KOPT-K1 (cell line): ENCODE results near the gene OTX1.
"Not testable (repeated sequence)": the region's sequence is repeated elsewhere in the genome, so short reads cannot be mapped to it uniquely, and the experiment has no call there.

ENCODE experiments used
- H3K27ac ChIP-seq: fragments of 200-600 bp; sonication (generic); 2 replicates; pipeline ENCODE4 v1.5.1; 2016; ENCODE audit warnings: antibody characterized with exemption, mild to moderate bottlenecking, low read depth, low read length; ENCODE audit not compliant: poor library complexity, severe bottlenecking
- H3K36me3 ChIP-seq: fragments of 200-600 bp; sonication (generic); 2 replicates; pipeline ENCODE4 v1.5.1; 2017; ENCODE audit warnings: antibody characterized with exemption, mild to moderate bottlenecking, low read length, moderate library complexity; ENCODE audit not compliant: insufficient read depth
- H3K9me3 ChIP-seq: fragments of 200-600 bp; sonication (generic); 2 replicates; pipeline ENCODE4 v1.5.1; 2017; ENCODE audit warnings: antibody characterized with exemption, low read length, mild to moderate bottlenecking; ENCODE audit not compliant: insufficient read depth, poor library complexity, severe bottlenecking

Gene OTX1

DNA sequence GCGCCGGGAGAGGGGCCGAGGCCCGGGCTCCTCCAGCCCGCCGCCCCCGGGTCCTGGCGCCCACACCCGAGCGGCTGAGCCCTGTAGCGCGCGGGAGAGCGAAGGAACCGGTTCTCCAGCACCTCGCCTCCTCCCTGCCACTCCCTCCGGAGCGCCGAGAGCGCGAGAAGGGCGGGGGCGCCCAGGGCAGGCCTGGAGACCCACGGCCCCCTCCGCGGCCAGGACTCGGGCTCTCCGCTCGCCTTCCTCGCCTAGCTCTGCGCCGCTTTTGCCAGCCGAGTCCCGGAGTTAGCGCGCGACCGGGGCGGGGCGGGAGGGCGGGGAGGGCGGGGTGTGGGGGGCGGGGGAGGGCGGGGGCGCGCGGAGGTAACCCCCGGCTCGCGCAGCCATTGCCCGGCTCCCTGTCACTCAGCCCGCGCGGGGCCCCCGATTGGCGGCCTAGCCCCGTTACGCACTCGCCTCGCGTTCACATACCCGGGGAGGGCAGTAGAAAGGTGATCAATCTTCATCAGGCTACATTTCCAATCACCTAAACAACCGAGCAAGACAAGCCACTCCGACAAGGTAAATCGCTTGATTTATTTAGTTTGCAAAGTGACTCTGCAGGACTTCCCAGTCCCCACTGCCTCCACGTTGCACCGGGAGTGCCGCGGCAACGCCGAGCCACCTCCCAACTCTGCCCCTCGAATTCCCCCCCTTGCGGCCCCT is at the start of gene OTX1:
Gene OTX1, plus strand, starts transcription at position 497 of the 708 bp plus-strand sequence. CDS start 2,161 bp downstream, outside the sequence.
- Histone ChIP-seq H3K36me3 (peaks cover 14% of the 10 kb centered on the region; the same call in 1 of the 2 replicates), H3K27ac (peak within 1 kb of the TSS; percentile 63), H3K9me3 (peaks cover 7% of the 10 kb centered on the region)

DNA sequence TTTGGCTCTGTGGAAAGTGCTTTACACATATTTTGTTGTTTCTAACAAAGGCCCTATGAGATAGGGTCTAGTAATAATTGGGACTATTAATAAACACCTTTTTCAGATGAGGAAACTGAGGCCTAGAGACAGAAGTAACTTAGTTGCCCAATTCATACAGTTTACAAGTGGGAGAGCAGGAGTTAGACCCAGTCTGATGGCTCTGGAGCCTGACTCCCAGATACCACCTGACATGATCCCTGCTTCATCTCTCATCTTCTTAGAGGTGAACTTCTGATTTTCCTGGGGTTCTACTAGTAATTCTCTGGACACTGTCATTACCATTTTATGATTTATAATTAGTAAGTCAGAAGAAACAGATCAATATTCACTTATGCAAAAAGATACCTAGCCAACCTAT is 49.1 kb upstream of the OTX1 start:
- H3K27ac ChIP-seq = no peak overlapping the region
- H3K9me3 ChIP-seq = no peaks in the 10 kb centered on the region
- peaks cover 10% of the 10 kb centered on the region; the same call in 1 of the 2 replicates for H3K36me3 ChIP-seq

DNA sequence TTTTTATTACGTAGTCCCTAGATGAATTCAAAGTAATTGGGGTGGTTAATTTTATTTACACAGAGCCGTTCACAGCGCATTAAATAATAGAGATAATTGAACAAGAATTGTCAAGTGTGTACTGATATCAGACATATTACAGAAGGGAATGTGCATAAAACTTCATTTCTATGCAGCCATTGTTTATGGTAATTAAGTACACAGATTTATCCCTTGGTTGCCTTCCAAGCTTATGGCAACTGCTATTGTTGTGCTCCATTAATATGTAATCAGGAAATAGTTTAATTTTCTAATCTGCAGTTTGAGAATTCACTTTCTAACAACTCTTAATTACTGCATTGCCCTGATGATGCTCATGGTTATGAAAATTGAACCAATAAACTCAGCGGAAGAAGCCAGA is 47.3 kb upstream of the OTX1 start:
- Histone ChIP-seq H3K36me3 (0 out of 2 replicates have a peak, but pooled peaks cover 4% of the 10 kb centered on the region), H3K27ac (no peak overlapping the region), H3K9me3 (no peaks in the 10 kb centered on the region)

- Histone ChIP-seq H3K36me3 (no peaks in the 10 kb centered on the region), H3K27ac (no peak overlapping the region), H3K9me3 (no peaks in the 10 kb centered on the region)
Measured at GRCh38 chr2:63007813-63008458, 42.7 kb upstream of the OTX1 start.

DNA sequence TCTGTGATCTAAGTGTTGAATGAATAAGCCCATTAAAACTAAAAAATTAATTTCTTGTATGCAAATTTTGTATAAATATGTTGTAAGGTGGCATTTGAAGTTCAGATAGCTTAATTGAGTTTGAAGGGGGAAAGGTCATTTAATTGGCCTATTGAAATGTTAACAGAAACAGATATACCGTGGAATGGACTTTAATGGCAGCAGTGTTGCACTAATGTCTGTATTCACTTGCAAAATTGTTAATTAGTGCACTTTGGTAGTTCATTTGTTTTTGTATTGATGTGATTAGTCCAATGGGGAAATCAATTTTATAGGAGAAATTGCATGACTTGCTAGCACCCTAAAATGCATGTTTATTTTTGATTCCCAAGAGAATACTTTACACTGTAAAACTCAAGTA is 41.8 kb upstream of the OTX1 start:
- no peaks in the 10 kb centered on the region for H3K36me3 ChIP-seq
- no peak overlapping the region for H3K27ac ChIP-seq
- no peaks in the 10 kb centered on the region for H3K9me3 ChIP-seq

GRCh38 chr2:63009490-63009889 is 41.1 kb upstream of the OTX1 start:
- Histone ChIP-seq H3K9me3 (no peaks in the 10 kb centered on the region), H3K27ac (no peak overlapping the region), H3K36me3 (no peaks in the 10 kb centered on the region)

DNA sequence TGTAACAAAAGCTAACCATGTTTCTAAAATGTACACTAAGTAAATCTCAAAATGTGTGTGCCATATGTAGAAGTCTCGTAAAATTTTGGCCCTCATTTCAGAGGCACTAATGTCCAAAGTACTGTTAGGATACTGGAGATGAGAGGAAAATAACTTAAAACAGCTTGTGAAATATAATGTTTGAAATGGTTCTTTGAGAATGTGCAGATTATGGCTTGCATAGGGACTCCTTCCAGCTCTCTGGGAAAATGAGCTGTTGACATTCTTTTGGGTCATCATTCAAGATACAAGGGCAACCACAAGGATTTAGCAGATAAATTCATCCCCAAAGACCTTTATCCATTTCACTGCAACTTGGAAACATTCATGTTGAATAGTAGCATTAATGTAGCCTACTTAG is 38.1 kb upstream of the OTX1 start:
- no peak overlapping the region for H3K27ac ChIP-seq
- H3K36me3 ChIP-seq = no peaks in the 10 kb centered on the region
- H3K9me3 ChIP-seq = no peaks in the 10 kb centered on the region

DNA sequence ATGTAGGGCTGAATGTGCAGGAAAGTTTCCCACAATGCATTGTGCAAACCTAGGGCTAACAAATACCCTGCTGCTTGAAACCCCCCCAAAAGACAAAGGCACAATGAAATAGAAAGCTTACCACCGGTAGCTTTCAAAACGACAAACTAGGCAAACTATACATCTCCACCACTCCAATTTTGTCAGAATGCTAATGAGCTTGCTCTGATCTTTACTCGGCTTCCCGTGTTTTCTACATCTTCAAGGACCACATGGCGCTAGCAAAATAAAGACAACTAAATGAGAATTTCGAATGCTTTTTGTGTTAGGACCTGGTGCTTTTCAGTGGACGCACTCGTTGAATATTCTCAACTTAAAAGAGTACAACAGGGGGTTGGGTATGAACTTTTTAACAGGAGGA is 37.2 kb upstream of the OTX1 start:
- Histone ChIP-seq H3K9me3 (no peaks in the 10 kb centered on the region), H3K36me3 (no peaks in the 10 kb centered on the region), H3K27ac (no peak overlapping the region)

GRCh38 chr2:63015389-63015788 is 35.2 kb upstream of the OTX1 start:
- Histone ChIP-seq H3K36me3 (no peaks in the 10 kb centered on the region), H3K9me3 (no peaks in the 10 kb centered on the region), H3K27ac (no peak overlapping the region)

DNA sequence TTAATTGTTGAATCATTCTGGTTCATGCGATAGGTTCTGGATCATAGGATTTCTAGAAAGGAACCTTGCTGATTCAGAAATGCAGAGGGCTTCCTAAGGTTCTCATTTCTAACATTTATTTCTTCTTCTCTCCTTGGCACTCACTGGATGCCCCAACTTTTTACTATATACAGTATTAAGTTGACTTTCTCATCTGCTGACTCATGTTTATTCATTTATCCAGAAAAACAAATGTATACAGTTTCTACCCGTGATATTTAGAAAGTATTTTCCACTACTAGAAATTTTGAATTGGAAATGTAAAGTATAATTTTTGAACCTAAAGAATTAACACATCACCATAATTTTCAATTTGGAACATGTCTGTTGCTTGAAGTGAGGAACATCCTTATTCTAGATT is 32.2 kb upstream of the OTX1 start:
- H3K36me3 ChIP-seq = no peaks in the 10 kb centered on the region

DNA sequence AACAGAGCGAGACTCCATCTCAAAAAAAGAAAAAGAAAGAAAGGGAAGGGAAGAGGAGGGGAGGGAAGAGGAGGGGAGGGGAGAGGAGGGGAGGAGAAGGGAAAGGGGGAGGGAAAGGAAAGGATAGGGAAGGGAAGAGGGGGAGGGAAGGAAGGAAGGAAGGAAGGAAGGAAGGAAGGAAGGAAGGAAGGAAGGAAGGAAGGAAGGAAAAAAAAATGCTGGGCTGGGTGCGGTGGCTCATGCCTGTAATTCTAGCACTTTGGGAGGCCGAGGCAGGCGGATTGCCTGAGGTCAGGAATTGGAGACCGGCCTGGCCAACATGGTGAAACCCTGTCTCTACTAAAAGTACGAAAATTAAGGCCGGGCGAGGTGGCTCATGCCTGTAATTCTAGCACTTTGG is 30.9 kb upstream of the OTX1 start:
- not testable (repeated sequence) for H3K9me3 ChIP-seq, H3K36me3 ChIP-seq, H3K27ac ChIP-seq

More for the DNA sequence above, 32.2 kb upstream of the OTX1 start:
- Histone ChIP-seq H3K27ac (no peak overlapping the region), H3K9me3 (no peaks in the 10 kb centered on the region)

GRCh38 chr2:63023444-63023843 is 27.2 kb upstream of the OTX1 start:
- Histone ChIP-seq H3K36me3 (no peaks in the 10 kb centered on the region), H3K27ac (no peak overlapping the region), H3K9me3 (no peaks in the 10 kb centered on the region)

- H3K27ac ChIP-seq = no peak overlapping the region
- H3K9me3 ChIP-seq = no peaks in the 10 kb centered on the region
- no peaks in the 10 kb centered on the region; the same call in 1 of the 2 replicates for H3K36me3 ChIP-seq
Measured at GRCh38 chr2:63027220-63027619, 23.4 kb upstream of the OTX1 start.

- Histone ChIP-seq H3K36me3 (no peaks in the 10 kb centered on the region; the same call in 1 of the 2 replicates), H3K27ac (no peak overlapping the region), H3K9me3 (no peaks in the 10 kb centered on the region)
Measured at GRCh38 chr2:63029058-63029457, 21.6 kb upstream of the OTX1 start.

- Histone ChIP-seq H3K27ac (no peak overlapping the region), H3K36me3 (no peaks in the 10 kb centered on the region; the same call in 1 of the 2 replicates), H3K9me3 (no peaks in the 10 kb centered on the region)
Measured at GRCh38 chr2:63034526-63034925, 16.1 kb upstream of the OTX1 start.

DNA sequence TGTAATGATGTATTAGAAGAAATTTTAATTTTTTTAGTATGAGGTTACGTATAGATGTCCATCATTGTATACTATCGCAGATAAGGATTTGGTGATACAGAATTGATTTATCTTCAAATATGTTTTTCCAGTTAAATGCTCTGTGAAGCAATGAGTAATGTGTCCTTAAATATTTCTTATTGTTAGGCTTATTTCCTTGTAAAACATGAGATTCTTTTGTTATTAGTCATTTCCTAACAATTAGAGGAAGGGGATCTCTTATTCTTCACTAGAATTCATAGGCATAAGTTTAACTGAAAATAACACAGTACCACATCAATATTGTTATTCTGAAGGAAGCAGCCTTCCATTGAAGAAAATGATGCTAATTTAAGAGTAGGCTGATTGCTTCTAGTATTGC is 15.5 kb upstream of the OTX1 start:
- Histone ChIP-seq H3K9me3 (no peaks in the 10 kb centered on the region), H3K27ac (no peak overlapping the region), H3K36me3 (no peaks in the 10 kb centered on the region)
